Ectodermal cell (in vitro differentiated cells): ENCODE results near the gene NDRG4.

Experiments
- H3K27ac ChIP-seq: 2 replicates; pipeline ENCODE4 v1.7.0; 2013; ENCODE audit warnings: mild to moderate bottlenecking, low read depth, low read length; ENCODE audit not compliant: insufficient read depth, poor library complexity, severe bottlenecking
- H3K27me3 ChIP-seq: 2 replicates; pipeline ENCODE4 v1.7.0; 2013; ENCODE audit warnings: mild to moderate bottlenecking, low read length; ENCODE audit not compliant: insufficient read depth, control insufficient read depth, poor library complexity, severe bottlenecking
- H3K36me3 ChIP-seq: one replicate; pipeline ENCODE4 v1.7.0; 2013; ENCODE audit warnings: low read length; ENCODE audit not compliant: control insufficient read depth, insufficient read depth
- H3K4me1 ChIP-seq: one replicate; pipeline ENCODE4 v1.7.0; 2013; ENCODE audit warnings: low read length; ENCODE audit not compliant: control insufficient read depth, insufficient read depth
- H3K4me3 ChIP-seq: 2 replicates; pipeline ENCODE4 v1.7.0; 2013; ENCODE audit warnings: low read depth, low read length, control low read depth; ENCODE audit not compliant: insufficient read depth
- H3K9me3 ChIP-seq: 2 replicates; pipeline ENCODE4 v1.7.0; 2013; ENCODE audit warnings: mild to moderate bottlenecking, low read length, moderate library complexity; ENCODE audit not compliant: control insufficient read depth
- WGBS, 2 experiments: methylation state at CpG; one replicate each; pipeline ENCODE4 v1.1.7; 2013; ENCODE audit warnings: missing lambda C conversion rate in 2 of 2; 5-methylcytosine and 5-hydroxymethylcytosine counted together

Gene NDRG4

DNA sequence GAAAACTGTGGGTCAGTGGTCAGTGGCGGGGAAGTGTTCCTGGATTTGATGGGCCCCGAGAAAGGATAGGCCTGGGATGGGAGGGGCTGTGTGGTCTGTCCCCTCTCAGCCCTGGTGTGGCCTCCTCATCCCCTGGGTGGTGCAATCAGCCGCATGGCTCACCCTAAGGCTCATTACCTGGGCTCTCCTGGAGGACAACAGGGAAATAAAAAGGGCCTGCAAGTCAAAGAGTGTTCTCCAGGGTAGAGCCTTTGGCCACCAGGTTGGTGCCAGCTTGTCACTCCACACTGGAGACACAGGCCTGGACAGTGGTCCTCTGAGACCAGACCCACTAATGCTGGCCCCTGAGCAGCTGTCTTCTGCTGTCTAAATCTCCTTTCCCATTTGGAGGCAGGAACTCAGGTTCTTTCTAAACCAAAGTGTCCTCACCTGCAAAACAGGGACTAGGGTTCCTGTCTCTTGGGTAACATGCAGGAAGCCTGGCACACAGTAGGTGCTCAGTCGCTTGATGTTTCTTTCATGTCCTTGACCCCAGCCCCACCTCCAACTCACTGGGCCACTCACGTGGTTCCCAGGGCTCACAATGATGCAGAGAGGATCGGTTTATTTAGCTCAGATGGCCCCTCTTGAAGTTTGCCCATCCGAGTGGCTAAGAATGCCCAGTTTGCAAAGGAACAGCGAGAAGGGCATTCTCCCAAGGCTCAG is 2.4 kb downstream of the NDRG4 start:
- no peak overlapping the region for H3K27ac ChIP-seq
- 82 to 85% methylated on average over 8 of the region's 8 CpGs for WGBS, 2 experiments

DNA sequence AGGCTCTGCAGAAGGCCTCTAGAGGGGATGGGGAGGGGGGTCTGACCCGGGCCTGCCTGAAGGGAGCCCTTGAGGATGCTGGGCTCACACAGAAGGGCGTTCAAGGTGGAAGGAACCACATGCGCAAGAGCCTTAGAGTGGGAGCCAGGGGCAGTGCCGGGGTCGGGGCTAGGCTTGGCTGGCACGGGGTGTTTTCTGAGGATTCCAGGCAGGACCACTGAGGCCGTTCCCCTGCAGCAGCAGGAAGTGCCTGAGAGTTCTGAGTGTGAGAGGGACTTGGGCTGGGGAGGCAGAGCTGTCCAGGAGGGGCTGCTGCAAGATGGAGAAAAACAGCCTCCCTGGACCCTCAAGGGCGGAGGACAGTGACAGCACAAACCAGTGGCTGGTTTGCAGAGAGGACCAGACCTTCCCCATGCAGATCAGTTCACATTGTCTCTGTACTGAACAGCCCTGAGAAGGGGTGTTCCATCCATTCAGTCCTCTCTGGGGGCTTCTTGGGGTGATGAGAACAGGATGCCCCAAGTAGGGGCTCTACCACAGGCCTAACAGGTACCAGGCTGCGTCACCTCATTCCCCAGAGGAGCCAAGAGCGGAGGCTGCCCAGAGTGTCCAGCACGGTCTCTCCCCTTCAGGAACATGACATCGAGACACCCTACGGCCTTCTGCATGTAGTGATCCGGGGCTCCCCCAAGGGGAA is 3.4 kb downstream of the NDRG4 start:
- peaks cover 23% of the 10 kb centered on the region for H3K27me3 ChIP-seq
- H3K36me3 ChIP-seq: no peaks in the 10 kb centered on the region
- peaks cover 6% of the 10 kb centered on the region for H3K4me1 ChIP-seq
- no peaks in the 10 kb centered on the region for H3K9me3 ChIP-seq
- H3K27ac ChIP-seq: no peak overlapping the region
- H3K4me3 ChIP-seq: no peak overlapping the region
- WGBS, 2 experiments: 91 to 93% methylated on average over 14 of the region's 14 CpGs

More for the DNA sequence above, 2.4 kb downstream of the NDRG4 start:
- Histone ChIP-seq H3K9me3 (no peaks in the 10 kb centered on the region), H3K4me1 (peaks cover 6% of the 10 kb centered on the region), H3K4me3 (no peak overlapping the region), H3K36me3 (no peaks in the 10 kb centered on the region), H3K27me3 (peaks cover 23% of the 10 kb centered on the region)

DNA sequence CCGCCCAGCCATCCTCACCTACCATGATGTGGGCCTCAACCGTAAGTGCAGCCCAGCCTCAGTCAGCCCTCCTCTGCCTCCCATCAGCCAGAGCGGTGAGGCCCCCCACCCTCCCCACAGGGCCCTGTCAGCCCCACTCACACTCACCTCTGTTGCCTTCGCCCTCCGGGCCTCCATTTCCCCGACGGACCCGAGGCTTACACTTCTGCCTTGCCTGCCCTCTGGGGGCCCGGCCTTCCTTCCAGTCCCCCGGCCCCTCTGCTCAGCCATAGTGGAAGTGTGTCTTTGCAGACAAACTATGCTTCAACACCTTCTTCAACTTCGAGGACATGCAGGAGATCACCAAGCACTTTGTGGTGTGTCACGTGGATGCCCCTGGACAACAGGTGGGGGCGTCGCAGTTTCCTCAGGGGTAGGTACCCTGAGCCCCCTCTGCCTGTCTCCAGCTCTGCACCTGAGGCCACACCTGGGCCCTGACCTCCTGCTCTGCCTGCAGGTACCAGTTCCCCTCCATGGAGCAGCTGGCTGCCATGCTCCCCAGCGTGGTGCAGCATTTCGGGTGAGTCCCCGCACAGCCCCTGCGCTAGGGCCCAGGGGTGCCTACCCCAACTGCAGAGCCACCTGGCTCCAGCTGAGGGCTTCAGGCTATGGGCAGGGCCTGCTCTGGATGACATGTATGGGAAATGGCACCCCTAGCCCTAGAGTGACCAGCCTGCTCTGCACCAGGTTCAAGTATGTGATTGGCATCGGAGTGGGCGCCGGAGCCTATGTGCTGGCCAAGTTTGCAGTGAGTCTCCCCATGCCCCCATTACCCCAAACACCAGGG is 4.1 kb downstream of the NDRG4 start:
- H3K27ac ChIP-seq: no peak overlapping the region
- no peaks in the 10 kb centered on the region for H3K9me3 ChIP-seq
- H3K27me3 ChIP-seq: peaks cover 23% of the 10 kb centered on the region
- no peaks in the 10 kb centered on the region for H3K36me3 ChIP-seq
- H3K4me3 ChIP-seq: no peak overlapping the region
- 93 to 95% methylated on average over 21 of the region's 21 CpGs for WGBS, 2 experiments
- H3K4me1 ChIP-seq: peaks cover 6% of the 10 kb centered on the region

DNA sequence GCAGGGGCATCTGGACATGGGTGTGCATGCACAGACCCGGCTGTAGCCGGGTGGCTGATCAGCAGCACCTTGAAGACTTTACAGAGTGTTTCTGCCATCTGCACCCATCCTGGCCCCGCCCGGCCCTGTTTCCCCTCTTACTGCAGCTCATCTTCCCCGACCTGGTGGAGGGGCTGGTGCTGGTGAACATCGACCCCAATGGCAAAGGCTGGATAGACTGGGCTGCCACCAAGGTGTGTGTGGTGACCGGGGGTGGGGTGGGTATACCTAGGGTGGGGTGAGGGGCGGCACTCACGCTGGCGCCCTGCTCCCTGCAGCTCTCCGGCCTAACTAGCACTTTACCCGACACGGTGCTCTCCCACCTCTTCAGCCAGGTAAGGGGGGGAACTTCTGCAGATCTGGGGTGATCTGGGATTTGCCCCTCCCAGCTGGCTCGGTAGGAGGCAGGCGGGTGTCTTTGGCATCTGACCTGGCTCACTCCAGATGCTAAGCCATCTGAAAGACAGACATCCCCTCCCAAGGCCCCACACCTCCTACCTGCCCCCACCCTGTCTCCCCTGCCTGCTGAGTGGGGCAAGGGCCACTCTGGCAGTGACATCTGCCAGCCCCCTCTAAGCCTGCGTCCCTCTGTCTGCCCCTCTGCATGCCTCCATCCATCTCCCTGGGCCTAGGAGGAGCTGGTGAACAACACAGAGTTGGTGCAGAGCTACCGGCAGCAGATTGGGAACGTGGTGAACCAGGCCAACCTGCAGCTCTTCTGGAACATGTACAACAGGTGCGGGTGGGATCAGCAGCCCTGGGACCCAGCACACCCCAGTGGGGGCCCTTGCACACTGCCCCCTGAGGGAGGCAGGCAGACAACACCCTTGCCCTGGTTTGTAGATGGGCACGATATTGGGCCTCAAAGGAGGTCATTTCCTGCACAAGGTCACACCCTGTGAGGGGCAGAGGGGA is 6.6 kb downstream of the NDRG4 start:
- Histone ChIP-seq H3K4me1 (peaks cover 4% of the 10 kb centered on the region), H3K9me3 (no peaks in the 10 kb centered on the region), H3K27me3 (peaks cover 8% of the 10 kb centered on the region), H3K36me3 (no peaks in the 10 kb centered on the region), H3K27ac (no peak overlapping the region), H3K4me3 (no peak overlapping the region)
- WGBS, 2 experiments: 90 to 91% methylated on average over 20 of the region's 20 CpGs

DNA sequence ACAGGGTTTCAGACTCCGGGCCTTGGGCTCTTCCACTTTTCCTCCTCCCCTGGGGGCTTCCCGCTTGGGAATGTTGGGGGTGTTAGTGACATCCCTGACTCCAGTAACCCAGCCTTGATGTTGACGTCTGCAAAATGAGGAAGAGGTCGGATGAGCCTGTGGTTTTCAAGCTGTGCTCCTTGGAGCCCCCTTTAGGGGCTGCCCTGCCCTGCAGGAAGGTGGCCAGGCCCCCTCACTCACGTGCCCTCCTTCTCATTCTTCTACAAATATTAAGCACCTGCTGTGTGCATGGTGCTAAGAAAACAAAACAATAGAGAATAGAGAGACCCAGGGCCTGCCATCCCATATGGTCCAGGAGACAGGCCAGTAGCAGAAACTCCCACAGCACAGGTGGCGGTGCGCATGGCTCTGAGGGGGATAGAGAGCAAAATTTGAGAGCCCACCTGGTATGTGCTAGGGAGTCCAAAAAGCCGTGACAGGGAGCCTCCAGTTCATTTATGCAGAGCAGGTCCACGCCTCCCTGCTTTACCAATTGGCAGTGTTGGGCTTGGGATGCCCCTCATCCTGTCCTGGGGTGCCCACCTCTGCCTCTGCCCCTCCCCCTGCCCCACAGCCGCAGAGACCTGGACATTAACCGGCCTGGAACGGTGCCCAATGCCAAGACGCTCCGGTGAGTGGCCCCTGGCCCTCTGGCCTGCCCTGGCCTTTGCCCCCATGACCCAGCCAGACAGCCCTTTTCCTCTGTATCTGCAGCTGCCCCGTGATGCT is 7.4 kb downstream of the NDRG4 start:
- Histone ChIP-seq H3K36me3 (no peaks in the 10 kb centered on the region), H3K27me3 (no peaks in the 10 kb centered on the region), H3K27ac (no peak overlapping the region), H3K4me1 (no peaks in the 10 kb centered on the region), H3K9me3 (no peaks in the 10 kb centered on the region), H3K4me3 (no peak overlapping the region)
- 83 to 84% methylated on average over 15 of the region's 15 CpGs for WGBS, 2 experiments

DNA sequence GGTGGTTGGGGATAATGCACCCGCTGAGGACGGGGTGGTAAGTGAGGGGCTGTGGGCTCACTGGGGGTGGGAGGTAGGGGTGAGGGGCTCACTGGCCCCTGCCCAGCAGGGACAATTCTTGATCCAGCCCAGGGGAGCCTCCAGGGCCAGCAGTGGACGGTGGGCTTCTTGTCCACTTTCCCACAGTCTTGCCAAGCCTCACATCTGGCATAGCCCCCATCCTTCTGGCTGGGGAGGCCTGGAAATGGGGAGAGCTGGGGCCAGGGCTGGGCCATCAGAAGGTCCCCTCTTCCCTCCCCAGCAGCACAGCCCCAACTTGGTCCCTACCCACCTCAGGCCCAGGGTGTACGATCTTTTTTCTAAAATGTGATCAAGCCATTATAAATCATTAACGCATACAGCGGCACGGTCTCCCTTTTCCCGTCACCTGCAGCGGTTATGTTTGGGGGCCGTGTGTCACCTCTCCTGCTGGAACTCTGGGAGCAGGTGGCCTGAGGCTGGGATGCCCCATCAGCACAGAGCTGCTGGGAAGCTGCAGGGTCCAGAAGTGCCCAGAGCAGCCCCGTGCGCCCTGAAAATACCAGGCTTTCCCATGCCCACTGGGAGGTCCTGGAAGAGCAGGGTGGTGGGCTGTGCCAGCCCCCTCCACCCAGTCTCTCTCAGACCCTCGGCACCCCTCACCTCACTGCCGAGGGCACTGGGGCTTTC is 8.2 kb downstream of the NDRG4 start:
- H3K9me3 ChIP-seq: no peaks in the 10 kb centered on the region
- no peak overlapping the region for H3K4me3 ChIP-seq
- WGBS, 2 experiments: 94% methylated on average over 14 of the region's 14 CpGs
- no peaks in the 10 kb centered on the region for H3K36me3 ChIP-seq
- no peak overlapping the region for H3K27ac ChIP-seq
- H3K27me3 ChIP-seq: no peaks in the 10 kb centered on the region
- H3K4me1 ChIP-seq: no peaks in the 10 kb centered on the region

DNA sequence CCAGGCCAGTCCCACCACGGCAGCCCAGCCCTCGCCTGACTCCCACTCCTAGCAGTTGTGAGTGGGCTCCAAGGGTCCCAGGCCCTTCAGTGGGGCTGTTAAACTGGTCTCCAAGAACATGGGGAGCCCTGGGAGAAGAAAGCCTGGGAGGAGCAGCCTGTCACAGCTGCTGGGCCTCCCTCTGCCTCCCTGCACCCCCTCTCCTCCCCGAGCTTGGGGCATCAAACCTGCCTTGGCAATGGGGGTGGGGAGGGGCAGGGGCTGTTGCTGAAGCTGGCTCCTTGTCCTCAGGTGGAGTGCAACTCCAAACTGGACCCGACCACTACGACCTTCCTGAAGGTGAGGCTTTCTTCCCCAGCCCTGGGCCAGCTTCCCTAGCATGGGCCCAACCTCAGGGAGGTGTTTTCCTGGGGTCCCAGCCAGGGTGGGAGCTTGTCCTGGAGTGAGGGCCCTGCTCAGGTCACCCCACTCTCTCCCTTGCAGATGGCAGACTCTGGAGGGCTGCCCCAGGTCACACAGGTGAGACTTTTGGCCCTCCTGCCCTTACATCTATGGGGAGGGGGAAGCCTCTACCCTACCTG is 8.8 kb downstream of the NDRG4 start:
- no peaks in the 10 kb centered on the region for H3K27me3 ChIP-seq
- H3K36me3 ChIP-seq: no peaks in the 10 kb centered on the region
- H3K4me1 ChIP-seq: no peaks in the 10 kb centered on the region
- no peaks in the 10 kb centered on the region for H3K9me3 ChIP-seq
- 75 to 84% methylated on average over 5 of the region's 5 CpGs for WGBS, 2 experiments
- no peak overlapping the region for H3K27ac ChIP-seq
- H3K4me3 ChIP-seq: no peak overlapping the region

DNA sequence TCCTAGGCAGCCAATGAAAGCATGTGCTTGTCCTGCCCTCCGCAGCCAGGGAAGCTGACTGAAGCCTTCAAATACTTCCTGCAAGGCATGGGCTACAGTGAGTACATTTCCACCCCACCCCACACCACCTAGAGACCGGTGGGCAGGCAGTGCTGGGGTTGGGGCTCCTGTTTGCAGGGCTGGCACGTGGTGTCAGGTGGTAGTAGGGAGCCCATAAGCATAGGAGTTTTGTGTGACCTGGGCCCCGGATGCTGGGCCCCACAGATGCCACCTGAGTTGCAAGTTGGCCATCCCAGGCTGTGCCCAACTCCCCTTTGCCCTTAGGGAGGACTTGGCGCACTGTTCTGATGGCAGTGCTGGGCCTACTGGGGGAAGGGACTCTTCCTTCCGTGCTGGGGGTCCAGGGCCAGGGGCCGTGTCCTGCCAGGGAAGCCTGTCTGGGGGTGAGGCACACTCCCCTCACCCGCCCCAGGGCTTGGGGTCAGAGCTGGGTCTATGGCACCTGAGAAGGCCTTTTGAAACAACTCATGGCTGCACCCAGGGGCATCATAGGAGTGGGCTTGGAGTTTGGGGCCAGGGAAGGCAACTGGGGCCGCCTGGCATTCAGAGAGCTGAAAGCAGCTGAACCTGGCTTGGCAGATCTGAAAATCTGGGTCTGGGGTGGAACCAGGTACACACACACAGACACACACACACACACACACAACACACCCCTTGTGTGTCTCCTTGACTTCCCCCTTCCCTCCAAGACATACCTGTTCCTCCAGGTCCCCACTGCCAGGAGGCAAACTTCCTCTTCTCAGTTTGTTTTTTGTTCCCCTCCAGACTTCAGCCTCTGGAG is 9.5 kb downstream of the NDRG4 start:
- 91 to 94% methylated on average over 9 of the region's 9 CpGs for WGBS, 2 experiments
- Histone ChIP-seq H3K27ac (no peak overlapping the region), H3K4me1 (no peaks in the 10 kb centered on the region), H3K9me3 (no peaks in the 10 kb centered on the region), H3K36me3 (no peaks in the 10 kb centered on the region), H3K27me3 (no peaks in the 10 kb centered on the region), H3K4me3 (no peak overlapping the region)
